Fibroblast of upper back skin (primary cell): Measurements from ENCODE around the gene TRMT44.
A peak's percentile ranks its signal among the peaks of the same experiment; 100 is the strongest.
"Not testable (repeated sequence)": the region's sequence is repeated elsewhere in the genome, so short reads cannot be mapped to it uniquely, and the experiment has no call there.

Experiments used
- DNase-seq: peaks from one replicate; pipeline ENCODE4 v3.0.0-alpha.2; 2013

Gene TRMT44

GRCh38 chr4:8497762-8498161 is 57.2 kb downstream of the TRMT44 start:
- DNase-seq = no peak

- no peak for DNase-seq
Measured at GRCh38 chr4:8500966-8501365, 60.4 kb downstream of the TRMT44 start.

GRCh38 chr4:8501781-8502180 is 61.2 kb downstream of the TRMT44 start:
- DNase-seq = no peak

- no peak for DNase-seq
Measured at GRCh38 chr4:8502371-8502770, 61.8 kb downstream of the TRMT44 start.

- peak; percentile 6 for DNase-seq
Measured at GRCh38 chr4:8502836-8503585, 62.4 kb downstream of the TRMT44 start.

- DNase-seq = no peak
Measured at GRCh38 chr4:8503801-8504200, 63.2 kb downstream of the TRMT44 start.

GRCh38 chr4:8504279-8505007 is 63.9 kb downstream of the TRMT44 start:
- no peak for DNase-seq

GRCh38 chr4:8505229-8505628 is 64.7 kb downstream of the TRMT44 start:
- DNase-seq = no peak

GRCh38 chr4:8506006-8506372 is 65.4 kb downstream of the TRMT44 start:
- DNase-seq = no peak

- peak; percentile 16 for DNase-seq
Measured at GRCh38 chr4:8506373-8507195, 66.0 kb downstream of the TRMT44 start.

- DNase-seq = peak; percentile 18
Measured at GRCh38 chr4:8507196-8507570, 66.6 kb downstream of the TRMT44 start.

- no peak for DNase-seq
Measured at GRCh38 chr4:8507624-8508023, 67.0 kb downstream of the TRMT44 start.

GRCh38 chr4:8508266-8508665 is 67.7 kb downstream of the TRMT44 start:
- no peak for DNase-seq

- no peak for DNase-seq
Measured at GRCh38 chr4:8508740-8509139, 68.2 kb downstream of the TRMT44 start.

GRCh38 chr4:8509311-8509950 is 68.9 kb downstream of the TRMT44 start:
- no peak for DNase-seq

- DNase-seq = no peak
Measured at GRCh38 chr4:8510191-8510590, 69.6 kb downstream of the TRMT44 start.

- DNase-seq = no peak
Measured at GRCh38 chr4:8510611-8511285, 70.2 kb downstream of the TRMT44 start.

- DNase-seq = no peak
Measured at GRCh38 chr4:8512510-8512909, 71.9 kb downstream of the TRMT44 start.

GRCh38 chr4:8513080-8513479 is 72.5 kb downstream of the TRMT44 start:
- not testable (repeated sequence) for DNase-seq

GRCh38 chr4:8513931-8514330 is 73.4 kb downstream of the TRMT44 start:
- DNase-seq = no peak

- DNase-seq = no peak
Measured at GRCh38 chr4:8514391-8514790, 73.8 kb downstream of the TRMT44 start.

- no peak for DNase-seq
Measured at GRCh38 chr4:8515316-8516060, 74.9 kb downstream of the TRMT44 start.
